ENCODE data around the gene MBD1. TPM values are rescaled to one million over a fixed set of nuclear protein-coding genes. Genes with fewer than 3 reads are reported as not detected.

The MBD1 gene
- total and polyA plus RNA-seq, 2 of the 13 experiments (the other 11 are each of a cell fraction or from before 2014, with no cell fraction given), result 25.5 to 28.6 TPM

- TF ChIP-seq ZNF276 (CRISPR knock-in tag; IDR thresholded peaks at IDR 0.05; ENCODE audit: low read depth), result peak; percentile 63; the same call in 1 of the 2 replicates
- no peak for TF ChIP-seq ZFAT (CRISPR knock-in tag; conservative IDR thresholded peaks at IDR 0.05)
- no peak for TF ChIP-seq E2F2 (CRISPR knock-in tag; IDR thresholded peaks at IDR 0.05; ENCODE audit: borderline replicate concordance)
- no peak for TF ChIP-seq FUBP1 (CRISPR knock-in tag; IDR thresholded peaks at IDR 0.05; ENCODE audit: borderline replicate concordance)
- peak; percentile 8; the same call in 1 of the 2 replicates for TF ChIP-seq ARID5B (CRISPR knock-in tag; IDR thresholded peaks at IDR 0.05)
- peak; percentile 91 for TF ChIP-seq GMEB2 (CRISPR knock-in tag; IDR thresholded peaks at IDR 0.05; ENCODE audit: low read depth)
- TF ChIP-seq ZBTB14 (CRISPR knock-in tag; IDR thresholded peaks at IDR 0.05), result 0 out of 2 replicates have a peak, but pooled peaks have one; percentile 33
- TF ChIP-seq KMT2B (CRISPR knock-in tag; IDR thresholded peaks at IDR 0.05), result peak; percentile 82
- TF ChIP-seq KAT8 (CRISPR knock-in tag; IDR thresholded peaks at IDR 0.05), result peak; percentile 94
- peak; percentile 61 for TF ChIP-seq FOXA3 (CRISPR knock-in tag; IDR thresholded peaks at IDR 0.05)
- peak; percentile 88 for TF ChIP-seq POLR2AphosphoS5 (IDR thresholded peaks at IDR 0.05; ENCODE audit: low read depth, low read length)
- TF ChIP-seq HMGXB4 (CRISPR knock-in tag; IDR thresholded peaks at IDR 0.05; ENCODE audit: borderline replicate concordance in 1 of 2, low read depth in 1 of 2), result peak; percentile 72 to 90; a peak in 3 of 4 replicates
These were observed 6.4 kb upstream of the MBD1 start, which contains the start of gene CXXC1 (continued) for GRCh38 chr18:50287441-50288347.

All from HepG2 (cell line).